Caco-2 (cell line): ENCODE data around the gene C22orf23. TPM values are rescaled to one million over a fixed set of nuclear protein-coding genes. Genes with fewer than 3 reads are reported as not detected.

Source experiments
- BruUV-seq: library from RNA; stranded (reverse); fragments of 400-500 nt; replicated peaks from 2 replicates; lab custom pipeline; 2021; lab: Mats Ljungman, UMichigan
- CTCF ChIA-PET: fragments of 300-600 bp; sonication (Branson Sonifier 250); formaldehyde crosslinking; loops from one replicate; lab custom pipeline; 2022; ENCODE audit warnings: antibody characterized with exemption; lab: Charles Lee
- POLR2A ChIA-PET: fragments of 300-600 bp; sonication (Branson Sonifier 250); formaldehyde crosslinking; loops from one replicate; lab custom pipeline; 2022; ENCODE audit warnings: antibody characterized with exemption; lab: Charles Lee
- DNase-seq, 2 experiments: peaks; one replicate each; pipeline versions ENCODE4 v3.0.0 to v3.0.0-alpha.2; 2020 to 2022
- H3K27me3 ChIP-seq: replicated peaks from 2 replicates; pipeline ENCODE4 v1.6.0; 2011; ENCODE audit warnings: low read length; ENCODE audit not compliant: control insufficient read depth, insufficient read depth
- H3K36me3 ChIP-seq: 2 replicates; pipeline ENCODE4 v1.5.1; 2011; ENCODE audit warnings: low read length; ENCODE audit not compliant: control insufficient read depth, insufficient read depth
- H3K4me1 ChIP-seq: fragments of 250-450 bp; sonication (Bioruptor Pico); 2 replicates; pipeline ENCODE4 v1.5.1; 2020; ENCODE audit warnings: mild to moderate bottlenecking
- H3K4me3 ChIP-seq: 2 replicates; pipeline ENCODE4 v1.5.1; 2011; ENCODE audit warnings: low read depth, mild to moderate bottlenecking, control low read depth, low read length
- H3K9me3 ChIP-seq: fragments of 250-450 bp; sonication (Bioruptor Pico); 2 replicates; pipeline ENCODE4 v1.5.1; 2020; ENCODE audit warnings: mild to moderate bottlenecking, moderate library complexity
- H3K27ac Mint-ChIP-seq: one replicate; pipeline ENCODE4 v1.8.0; 2022; ENCODE audit warnings: mixed read lengths; ENCODE audit not compliant: unreplicated experiment
- H3K27me3 Mint-ChIP-seq: one replicate; pipeline ENCODE4 v1.8.0; 2022; ENCODE audit warnings: mixed read lengths; ENCODE audit not compliant: insufficient read depth, unreplicated experiment
- H3K36me3 Mint-ChIP-seq: one replicate; pipeline ENCODE4 v1.8.0; 2022; ENCODE audit warnings: mild to moderate bottlenecking, mixed read lengths; ENCODE audit not compliant: insufficient read depth, unreplicated experiment
- H3K4me1 Mint-ChIP-seq: one replicate; pipeline ENCODE4 v1.8.0; 2022; ENCODE audit warnings: low read depth, mixed read lengths; ENCODE audit not compliant: unreplicated experiment
- H3K4me3 Mint-ChIP-seq: one replicate; pipeline ENCODE4 v1.8.0; 2022; ENCODE audit warnings: mild to moderate bottlenecking, moderate library complexity, mixed read lengths; ENCODE audit not compliant: unreplicated experiment
- H3K9me3 Mint-ChIP-seq: one replicate; pipeline ENCODE4 v1.8.0; 2022; ENCODE audit warnings: mixed read lengths; ENCODE audit not compliant: unreplicated experiment
- CTCF ChIP-seq, 2 experiments: fragments of 200-600 bp in 1 of 2; IDR thresholded peaks; 1 replicate in 1 of 2; 2 replicates in 1 of 2; pipeline versions ENCODE4 v1.5.1 to v1.8.0; 2011 to 2022; ENCODE audit warnings: antibody characterized with exemption in 1 of 2, control low read depth in 1 of 2, inconsistent platforms in 1 of 2, low read depth in 1 of 2, low read length in 1 of 2, mild to moderate bottlenecking in 1 of 2, moderate library complexity in 1 of 2; ENCODE audit not compliant: insufficient read depth in 1 of 2, severe bottlenecking in 1 of 2, unreplicated experiment in 1 of 2
- intact Hi-C: fragments of 100-400 bp; cut with micrococcal nuclease; formaldehyde crosslinking; loops from one replicate; pipeline ENCODE4 v1.10.0; 2022; ENCODE audit not compliant: unreplicated experiment
- total RNA-seq: library from RNA; stranded (reverse); gene quantifications from 2 replicates; pipeline ENCODE4 v1.2.3, GENCODE V29; 2022

Gene C22orf23
- total RNA-seq, 1 experiment from 2014 or later, result not detected

DNA sequence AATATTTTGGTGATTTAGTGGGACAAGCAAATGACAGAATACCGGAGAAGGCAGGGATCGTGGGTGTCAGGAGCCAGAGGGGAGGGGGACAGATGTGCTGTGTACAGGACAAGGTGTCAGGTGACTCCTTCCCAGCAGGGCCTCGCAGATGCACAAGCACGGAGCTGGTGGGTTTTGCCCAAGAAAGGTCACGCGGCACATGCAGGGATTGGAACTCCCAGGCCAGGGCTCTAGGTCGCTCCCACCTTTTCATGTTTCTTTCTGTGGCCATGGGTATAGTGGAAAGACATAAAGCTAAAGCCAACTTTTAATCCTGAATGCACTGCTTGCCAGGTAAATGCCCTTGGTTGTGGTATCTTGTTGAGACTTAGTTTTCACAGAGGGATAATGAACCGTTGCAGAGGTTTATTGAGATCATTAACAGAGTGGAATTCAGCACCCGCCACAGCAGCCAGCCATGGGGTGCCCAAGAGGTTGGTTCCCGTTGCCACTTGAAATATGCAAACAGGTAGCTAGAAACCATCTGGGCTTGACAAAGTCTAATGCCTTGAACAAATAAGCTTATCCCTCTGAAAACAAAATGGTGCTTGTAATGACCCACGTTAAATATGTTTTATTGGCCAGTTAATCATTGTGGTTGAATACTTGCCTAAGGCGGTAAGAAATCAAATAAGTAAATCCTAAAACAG lies 10.1 kb downstream of the C22orf23 start:
- intact Hi-C loops, result no loop called here
- POLR2A ChIA-PET, result no interaction called here
- no TSS peak for BruUV-seq

DNA sequence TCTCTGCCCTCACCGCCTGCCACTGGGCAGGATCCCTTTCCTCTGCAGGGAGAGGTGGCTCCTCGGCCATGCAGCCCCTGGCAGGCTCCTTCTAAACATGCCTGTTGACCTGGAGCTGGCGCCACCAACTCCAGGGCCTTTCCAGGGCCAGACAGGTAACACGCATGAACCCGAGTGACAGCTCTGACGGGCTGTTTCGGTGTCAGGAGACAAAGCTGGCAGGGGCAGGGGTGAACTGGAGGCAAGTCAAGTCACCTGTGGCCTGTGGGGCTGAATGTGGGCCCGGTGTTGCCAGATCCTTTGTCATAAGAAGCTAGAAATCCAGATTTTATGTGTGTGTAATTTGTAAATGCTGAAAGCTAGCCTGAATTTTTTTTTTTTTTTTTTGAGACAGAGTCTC lies 11.3 kb downstream of the C22orf23 start:
- no peak for TF ChIP-seq CTCF (IDR thresholded peaks at IDR 0.05; ENCODE audit: insufficient read depth in 1 of 2, low read depth in 1 of 2, low read length in 1 of 2, severe bottlenecking in 1 of 2, unreplicated experiment in 1 of 2)
- DNase-seq, result no peak
- H3K9me3 ChIP-seq, result no peaks in the 10 kb centered on the region
- no peaks in the 10 kb centered on the region for H3K36me3 ChIP-seq
- H3K4me3 ChIP-seq, result no peak overlapping the region
- H3K4me1 ChIP-seq, result no peaks in the 10 kb centered on the region
- Mint-ChIP-seq H3K36me3 (peaks cover 55% of the 10 kb centered on the region), H3K4me1 (no peaks in the 10 kb centered on the region), H3K9me3 (no peaks in the 10 kb centered on the region), H3K4me3 (no peak overlapping the region), H3K27ac (no peak overlapping the region), H3K27me3 (no peaks in the 10 kb centered on the region)
- ChIA-PET POLR2A (no interaction called here), CTCF (no interaction called here)
- BruUV-seq, result no TSS peak
- no peaks in the 10 kb centered on the region for H3K27me3 ChIP-seq
- intact Hi-C loops, result no loop called here

More for the DNA sequence above, 10.1 kb downstream of the C22orf23 start:
- Mint-ChIP-seq H3K4me3 (no peak overlapping the region), H3K27ac (no peak overlapping the region), H3K9me3 (no peaks in the 10 kb centered on the region), H3K36me3 (peaks cover 44% of the 10 kb centered on the region), H3K27me3 (no peaks in the 10 kb centered on the region), H3K4me1 (no peaks in the 10 kb centered on the region)
- Histone ChIP-seq H3K4me1 (no peaks in the 10 kb centered on the region), H3K27me3 (no peaks in the 10 kb centered on the region), H3K9me3 (no peaks in the 10 kb centered on the region), H3K4me3 (no peak overlapping the region), H3K36me3 (no peaks in the 10 kb centered on the region)
- CTCF ChIA-PET, result no interaction called here
- no peak for TF ChIP-seq CTCF (IDR thresholded peaks at IDR 0.05; ENCODE audit: insufficient read depth in 1 of 2, low read depth in 1 of 2, low read length in 1 of 2, severe bottlenecking in 1 of 2, unreplicated experiment in 1 of 2)
- DNase-seq, result no peak

GRCh38 chr22:37940698-37941376 lies 12.6 kb downstream of the C22orf23 start:
- intact Hi-C loops, result no loop called here
- Mint-ChIP-seq H3K36me3 (peaks cover 67% of the 10 kb centered on the region), H3K4me1 (no peaks in the 10 kb centered on the region), H3K4me3 (no peak overlapping the region), H3K27me3 (no peaks in the 10 kb centered on the region), H3K27ac (no peak overlapping the region), H3K9me3 (no peaks in the 10 kb centered on the region)
- Histone ChIP-seq H3K4me3 (no peak overlapping the region), H3K27me3 (no peaks in the 10 kb centered on the region), H3K9me3 (no peaks in the 10 kb centered on the region), H3K4me1 (no peaks in the 10 kb centered on the region), H3K36me3 (no peaks in the 10 kb centered on the region)
- no TSS peak for BruUV-seq
- no peak for TF ChIP-seq CTCF (IDR thresholded peaks at IDR 0.05; ENCODE audit: insufficient read depth in 1 of 2, low read depth in 1 of 2, low read length in 1 of 2, severe bottlenecking in 1 of 2, unreplicated experiment in 1 of 2)
- POLR2A ChIA-PET, result no interaction called here
- CTCF ChIA-PET, result no interaction called here
- DNase-seq, result no peak
